Heart right ventricle (tissue), 16 donors: ENCODE results near the gene MAP9. TPM values are rescaled to one million over a fixed set of nuclear protein-coding genes. Genes with fewer than 3 reads are reported as not detected.

Experiments used
- ATAC-seq, 8 donors: fragments of 200-7000 bp; cut with Tn5 transposase; one replicate each; pipeline ENCODE4 v1.9.1; 2020; ENCODE audit warnings: mild to moderate bottlenecking in 8 of 8, moderate library complexity in 8 of 8, moderate number of reproducible peaks in 1 of 8
- DNase-seq, 2 donors: peaks; one replicate each; pipeline ENCODE4 v3.0.0-alpha.2; 2020
- H3K27ac ChIP-seq, 10 donors: fragments of 200-600 bp; sonication (generic) in 2 of 10; one replicate each; pipeline versions ENCODE4 v1.5.0 to v1.8.0; 2020 to 2022; ENCODE audit warnings: mild to moderate bottlenecking in 3 of 10
- H3K27me3 ChIP-seq, 7 donors: fragments of 200-600 bp; one replicate each; pipeline ENCODE4 v1.8.0; 2021 to 2022; ENCODE audit warnings: mild to moderate bottlenecking in 2 of 7
- H3K36me3 ChIP-seq, 9 donors: fragments of 200-600 bp; sonication (generic) in 1 of 9; one replicate each; pipeline versions ENCODE4 v1.5.0 to v1.8.0; 2020 to 2022; ENCODE audit warnings: mild to moderate bottlenecking in 2 of 9
- H3K4me1 ChIP-seq, 9 donors: fragments of 200-600 bp; sonication (generic) in 1 of 9; one replicate each; pipeline versions ENCODE4 v1.5.0 to v1.8.0; 2020 to 2022; ENCODE audit warnings: mild to moderate bottlenecking in 4 of 9
- H3K4me3 ChIP-seq, 10 donors: fragments of 200-600 bp; sonication (generic) in 2 of 10; one replicate each; pipeline versions ENCODE4 v1.5.0 to v1.8.0; 2020 to 2022; ENCODE audit warnings: mild to moderate bottlenecking in 7 of 10, moderate library complexity in 2 of 10
- H3K9me3 ChIP-seq, 11 donors: fragments of 200-600 bp in 10 of 11; sonication (generic) in 2 of 11; one replicate each; pipeline versions ENCODE4 v1.5.0 to v1.8.0; 2013 to 2022; ENCODE audit warnings: mild to moderate bottlenecking in 2 of 11, control low read depth in 1 of 11, moderate library complexity in 1 of 11
- CTCF ChIP-seq, 9 donors: fragments of 200-600 bp; sonication (generic) in 2 of 9; IDR thresholded peaks; one replicate each; pipeline versions ENCODE4 v1.5.0 to v1.8.0; 2021 to 2022; ENCODE audit warnings: antibody characterized with exemption in 9 of 9, mild to moderate bottlenecking in 5 of 9, moderate library complexity in 1 of 9
- WGBS, 2 donors: extraction: QIAGEN DNeasy Blood & Tissue Kit; methylation state at CpG; one replicate each; pipeline ENCODE4 v1.1.7; 2013; ENCODE audit warnings: inconsistent platforms in 1 of 2; 5-methylcytosine and 5-hydroxymethylcytosine counted together
- intact Hi-C, 10 donors: fragments of 100-400 bp; cut with DNase I; formaldehyde crosslinking; loops; one replicate each; pipeline versions ENCODE4 v1.11.1 to v1.14.2; 2022
- polyA plus RNA-seq, 2 donors: library from polyadenylated mRNA; stranded (reverse); fragments of 200-250 nt; gene quantifications; one replicate each; pipeline ENCODE4 v1.2.3, GENCODE V29; 2013
- total RNA-seq, 10 donors: library from RNA; stranded (reverse); fragmentation: NEBNext Ultra II Directional in 3 of 10; extraction: Animal tissue kit (Norgen Biotek cat#: 25700) in 3 of 10; gene quantifications; one replicate each; pipeline versions ENCODE4 v1.2.1 to v1.2.4, GENCODE V29; 2021 to 2023
- donor health status: Arrhythmogenic right ventricular cardiomyopathy.
- donor health status: ischemic (EF 13 %, LVEDD 7.1; RV severe dilation, severe dysfunction).
- donor health status: healthy with polysubstance abuse.
- donor health status: DM: no; HTN: yes; CAD: no.
- donor health status: DM: no; HTN: no; CAD: no.
- donor health status: ischemic (EF 25% LVEDD 6.9; RV normal size, moderate dysfunction).
- donor health status: ischemic (EF 25% LVEDD 5.7; RV mildly dilated, moderate dysfunction).
- donor health status: healthy.
- donor health status: DM: yes; HTN: yes; CAD: no.
- donor health status: Ischemic cardiomyopathy.
- donor health status: ischemic (EF 35%, LVEDD 5.7; RV mildly dilated, moderate dysfunction).
- donor health status: nonischemic (EF 11% LVEDD 7.7; RV severe dilation, severe dysfunction).
- donor health status: DM: yes; HTN: yes; CAD: no.
- donor health status: PGD.
- donor health status: ischemic (EF 29% LVEDD 5.4; RV normal size, mild dysfunction).
- donor health status: nonischemic (EF 23%, LVEDD 6.1; RV moderate dilation, normal function).

The MAP9 gene
- total and polyA plus RNA-seq, 12 donors, result 1.8 to 15.2 (median 9.7) TPM

GRCh38 chr4:155400893-155401292 lies 24.1 kb upstream of the MAP9 start:
- Histone ChIP-seq H3K9me3 (peaks cover 0 to 5% (median 0%) of the 10 kb centered on the region in 11 donors), H3K27me3 (peaks cover 0 to 10% (median 0%) of the 10 kb centered on the region in 7 donors), H3K4me1 (no peaks in the 10 kb centered on the region), H3K36me3 (no peaks in the 10 kb centered on the region), H3K4me3 (no peak overlapping the region), H3K27ac (no peak overlapping the region)
- TF ChIP-seq CTCF (IDR thresholded peaks at IDR 0.05), result no peak
- intact Hi-C loops, result loop anchor here in 7 of 10 donors (5.0 to 10.0 kb wide), 4 partner anchors 384 to 554 kb away; partner anchors contain the start of gene CTSO (in 6 of the 7)
- DNase-seq (no peak), ATAC-seq (peak in 4 of 8 donors; percentile 37 to 62 (median 44))
- 29 to 30% methylated on average over 2 of the region's 2 CpGs for WGBS, 2 donors

GRCh38 chr4:155399974-155400697 lies 23.4 kb upstream of the MAP9 start:
- 65 to 70% methylated on average over 7 of the region's 7 CpGs for WGBS, 2 donors
- intact Hi-C loops, result loop anchor here in 7 of 10 donors (5.0 to 10.0 kb wide), 4 partner anchors 385 to 555 kb away; partner anchors contain the start of gene CTSO (in 6 of the 7)

GRCh38 chr4:155392481-155393184 lies 15.9 kb upstream of the MAP9 start:
- H3K4me1 ChIP-seq, result no peaks in the 10 kb centered on the region
- H3K36me3 ChIP-seq, result no peaks in the 10 kb centered on the region
- peaks cover 0 to 5% (median 0%) of the 10 kb centered on the region in 11 donors for H3K9me3 ChIP-seq
- DNase-seq (no peak), ATAC-seq (peak in 1 of 8 donors; percentile 41)
- H3K27me3 ChIP-seq, result peaks cover 0 to 20% (median 0%) of the 10 kb centered on the region in 7 donors
- H3K4me3 ChIP-seq, result no peak overlapping the region
- whole genome bisulfite sequencing, 2 donors, result 58 to 62% methylated on average over 8 of the region's 8 CpGs
- no peak for TF ChIP-seq CTCF (IDR thresholded peaks at IDR 0.05)
- H3K27ac ChIP-seq, result no peak overlapping the region
- intact Hi-C loops, result no loop called here

More at GRCh38 chr4:155399974-155400697, 23.4 kb upstream of the MAP9 start:
- Histone ChIP-seq H3K4me3 (no peak overlapping the region), H3K36me3 (no peaks in the 10 kb centered on the region), H3K27ac (no peak overlapping the region), H3K4me1 (no peaks in the 10 kb centered on the region), H3K27me3 (peaks cover 0 to 11% (median 0%) of the 10 kb centered on the region in 7 donors), H3K9me3 (peaks cover 0 to 5% (median 0%) of the 10 kb centered on the region in 11 donors)
- ATAC-seq (no peak), DNase-seq (no peak)
- TF ChIP-seq CTCF (IDR thresholded peaks at IDR 0.05), result no peak

GRCh38 chr4:155391932-155392331 lies 15.2 kb upstream of the MAP9 start:
- H3K4me1 ChIP-seq, result no peaks in the 10 kb centered on the region
- H3K9me3 ChIP-seq, result peaks cover 0 to 5% (median 0%) of the 10 kb centered on the region in 11 donors
- no peaks in the 10 kb centered on the region for H3K36me3 ChIP-seq
- no peak for TF ChIP-seq CTCF (IDR thresholded peaks at IDR 0.05)
- peaks cover 0 to 16% (median 0%) of the 10 kb centered on the region in 7 donors for H3K27me3 ChIP-seq
- no peak for DNase-seq
- intact Hi-C loops, result no loop called here
- no peak for ATAC-seq
- H3K27ac ChIP-seq, result no peak overlapping the region
- H3K4me3 ChIP-seq, result no peak overlapping the region
